OCI-LY3 (cell line): ENCODE data around the gene NYAP1.

Experiments used
- EZH2phosphoT487 ChIP-seq: fragments of 200-600 bp; shearing (Covaris generic); IDR thresholded peaks from 2 replicates; pipeline ENCODE4 v1.6.1; 2018; ENCODE audit warnings: antibody characterized with exemption, mixed run types, low read depth
- TF ChIP-seq, protein P1 (sequence below): fragments of 200-600, 300-600 bp; sonication (generic); IDR thresholded peaks from 2 replicates; pipeline ENCODE4 v1.5.1; 2014; ENCODE audit warnings: antibody characterized with exemption, low read length, low read depth

DNA sequence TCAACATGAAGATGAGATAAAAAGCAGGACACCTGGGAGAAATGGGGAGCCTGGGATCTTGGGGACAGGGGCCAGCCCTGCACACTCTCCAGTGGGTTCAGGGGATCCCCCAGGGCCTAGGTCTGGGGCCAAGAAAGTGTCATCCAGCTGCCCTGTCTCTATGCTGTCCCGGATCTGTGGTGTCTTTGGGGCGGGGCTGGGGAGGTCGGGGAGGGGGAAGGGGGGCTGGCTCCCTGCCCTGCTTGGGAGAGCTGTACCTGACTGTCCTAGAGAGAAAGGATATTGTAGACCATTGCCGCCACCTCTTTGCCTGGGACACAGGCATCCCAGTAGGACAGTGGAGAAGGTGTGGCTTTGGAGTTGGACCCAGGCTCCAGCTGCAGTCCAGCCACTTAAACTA is 12.7 kb upstream of the NYAP1 start:
- TF ChIP-seq, protein P1, sequence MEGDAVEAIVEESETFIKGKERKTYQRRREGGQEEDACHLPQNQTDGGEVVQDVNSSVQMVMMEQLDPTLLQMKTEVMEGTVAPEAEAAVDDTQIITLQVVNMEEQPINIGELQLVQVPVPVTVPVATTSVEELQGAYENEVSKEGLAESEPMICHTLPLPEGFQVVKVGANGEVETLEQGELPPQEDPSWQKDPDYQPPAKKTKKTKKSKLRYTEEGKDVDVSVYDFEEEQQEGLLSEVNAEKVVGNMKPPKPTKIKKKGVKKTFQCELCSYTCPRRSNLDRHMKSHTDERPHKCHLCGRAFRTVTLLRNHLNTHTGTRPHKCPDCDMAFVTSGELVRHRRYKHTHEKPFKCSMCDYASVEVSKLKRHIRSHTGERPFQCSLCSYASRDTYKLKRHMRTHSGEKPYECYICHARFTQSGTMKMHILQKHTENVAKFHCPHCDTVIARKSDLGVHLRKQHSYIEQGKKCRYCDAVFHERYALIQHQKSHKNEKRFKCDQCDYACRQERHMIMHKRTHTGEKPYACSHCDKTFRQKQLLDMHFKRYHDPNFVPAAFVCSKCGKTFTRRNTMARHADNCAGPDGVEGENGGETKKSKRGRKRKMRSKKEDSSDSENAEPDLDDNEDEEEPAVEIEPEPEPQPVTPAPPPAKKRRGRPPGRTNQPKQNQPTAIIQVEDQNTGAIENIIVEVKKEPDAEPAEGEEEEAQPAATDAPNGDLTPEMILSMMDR, result no peak
- no peak for TF ChIP-seq EZH2phosphoT487
